ENCODE data around the gene ABCB6.

GRCh38 chr2:219247678-219248642, 29.2 kb upstream of the ABCB6 start:
- TF ChIP-seq POLR2AphosphoS5 (IDR thresholded peaks at IDR 0.05; ENCODE audit: low read depth, low read length) (no peak), TAF1 (IDR thresholded peaks at IDR 0.05; ENCODE audit: borderline replicate concordance, insufficient read depth, low read length) (no peak), REST (IDR thresholded peaks at IDR 0.05; ENCODE audit: insufficient read depth in 1 of 2, low read depth in 2 of 2, low read length in 2 of 2) (no peak), SIN3A (IDR thresholded peaks at IDR 0.05; ENCODE audit: borderline replicate concordance, insufficient read depth, low read length) (no peak), FOXP2 (optimal IDR thresholded peaks at IDR 0.05; ENCODE audit: borderline replicate concordance, extremely low read depth, extremely low read length, insufficient read depth) (no peak)

All from PFSK-1 (cell line).